Muscle layer of duodenum (tissue), 2 donors: Measurements from ENCODE around the gene LNPK.

Source experiments
- H3K27ac ChIP-seq: one replicate; pipeline ENCODE4 v1.7.0; 2013; ENCODE audit warnings: mild to moderate bottlenecking, low read length
- H3K27me3 ChIP-seq: one replicate; pipeline ENCODE4 v1.7.0; 2013; ENCODE audit warnings: low read depth, mild to moderate bottlenecking, control low read depth, low read length
- H3K36me3 ChIP-seq, 2 donors: one replicate each; pipeline ENCODE4 v1.7.0; 2013; ENCODE audit warnings: low read length in 2 of 2, control low read depth in 1 of 2, mild to moderate bottlenecking in 1 of 2; ENCODE audit not compliant: insufficient read depth in 2 of 2, control insufficient read depth in 1 of 2
- H3K4me1 ChIP-seq, 2 donors: one replicate each; pipeline ENCODE4 v1.7.0; 2013; ENCODE audit warnings: low read length in 2 of 2, mild to moderate bottlenecking in 2 of 2, control low read depth in 1 of 2, moderate library complexity in 1 of 2; ENCODE audit not compliant: insufficient read depth in 2 of 2, control insufficient read depth in 1 of 2
- H3K4me3 ChIP-seq, 2 donors: one replicate each; pipeline ENCODE4 v1.7.0; 2013; ENCODE audit warnings: low read length in 2 of 2, low read depth in 1 of 2, mild to moderate bottlenecking in 1 of 2
- H3K9me3 ChIP-seq, 2 donors: one replicate each; pipeline ENCODE4 v1.7.0; 2013; ENCODE audit warnings: low read length in 2 of 2, control low read depth in 1 of 2, mild to moderate bottlenecking in 1 of 2; ENCODE audit not compliant: control insufficient read depth in 1 of 2
- donor health status: healthy.

The LNPK gene

GRCh38 chr2:176001916-176002687, at the start of gene LNPK:
TSS of gene LNPK (minus strand) at chr2:176002267. CDS start at chr2:175995584, 6,683 bp downstream.
- no peaks in the 10 kb centered on the region for H3K9me3 ChIP-seq
- H3K27ac ChIP-seq = peak within 1 kb of the TSS; percentile 92
- H3K4me3 ChIP-seq = peak within 1 kb of the TSS; percentile 80 to 94
- no peaks in the 10 kb centered on the region for H3K36me3 ChIP-seq
- H3K27me3 ChIP-seq = no peaks in the 10 kb centered on the region
- H3K4me1 ChIP-seq = peaks cover 4 to 9% of the 10 kb centered on the region in 2 donors

DNA sequence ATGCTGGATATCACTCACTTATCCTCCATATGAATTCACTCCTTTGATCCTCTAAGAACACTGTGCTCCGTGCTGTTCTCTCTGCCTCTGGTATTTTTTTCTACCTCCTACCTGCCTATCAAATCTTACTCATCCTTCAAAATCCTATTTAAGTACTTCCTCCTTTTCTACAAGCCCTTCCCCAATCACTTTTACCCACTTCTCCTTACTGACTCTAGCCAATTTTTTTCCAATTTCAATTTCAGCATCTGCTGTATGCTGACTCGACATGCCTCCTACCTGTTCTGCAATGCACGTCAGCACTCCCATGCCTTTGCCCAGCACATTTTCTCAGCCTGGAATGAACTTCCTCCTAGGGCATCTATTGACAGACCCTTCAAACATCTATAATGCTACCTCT, 37.3 kb upstream of the LNPK start:
- Histone ChIP-seq H3K27ac (no peak overlapping the region), H3K36me3 (no peaks in the 10 kb centered on the region), H3K9me3 (peaks cover 0 to 4% of the 10 kb centered on the region in 2 donors), H3K4me3 (no peak overlapping the region), H3K27me3 (no peaks in the 10 kb centered on the region), H3K4me1 (no peaks in the 10 kb centered on the region)

DNA sequence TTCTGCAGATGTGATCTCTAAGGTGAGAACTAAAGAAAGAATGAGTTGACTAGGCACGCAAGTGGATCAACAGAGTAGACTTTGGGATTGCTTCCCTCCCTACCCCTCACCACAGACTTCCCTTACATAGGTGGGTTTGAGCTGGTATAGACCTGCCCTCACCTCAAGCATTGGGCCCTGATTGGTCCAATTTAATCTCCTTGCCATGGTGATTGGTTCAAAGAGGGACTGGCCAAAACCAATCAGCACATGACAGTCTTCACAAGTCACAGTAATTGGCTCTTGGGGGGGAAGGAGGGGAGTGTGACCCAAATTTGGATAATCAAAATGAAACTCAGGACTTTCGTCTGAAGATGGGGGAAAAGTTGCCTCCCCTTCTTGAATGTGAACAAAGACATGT, 36.6 kb upstream of the LNPK start:
- no peaks in the 10 kb centered on the region for H3K27me3 ChIP-seq
- no peak overlapping the region for H3K27ac ChIP-seq
- H3K4me1 ChIP-seq = no peaks in the 10 kb centered on the region
- H3K4me3 ChIP-seq = no peak overlapping the region
- H3K9me3 ChIP-seq = peaks cover 0 to 4% of the 10 kb centered on the region in 2 donors
- H3K36me3 ChIP-seq = no peaks in the 10 kb centered on the region

DNA sequence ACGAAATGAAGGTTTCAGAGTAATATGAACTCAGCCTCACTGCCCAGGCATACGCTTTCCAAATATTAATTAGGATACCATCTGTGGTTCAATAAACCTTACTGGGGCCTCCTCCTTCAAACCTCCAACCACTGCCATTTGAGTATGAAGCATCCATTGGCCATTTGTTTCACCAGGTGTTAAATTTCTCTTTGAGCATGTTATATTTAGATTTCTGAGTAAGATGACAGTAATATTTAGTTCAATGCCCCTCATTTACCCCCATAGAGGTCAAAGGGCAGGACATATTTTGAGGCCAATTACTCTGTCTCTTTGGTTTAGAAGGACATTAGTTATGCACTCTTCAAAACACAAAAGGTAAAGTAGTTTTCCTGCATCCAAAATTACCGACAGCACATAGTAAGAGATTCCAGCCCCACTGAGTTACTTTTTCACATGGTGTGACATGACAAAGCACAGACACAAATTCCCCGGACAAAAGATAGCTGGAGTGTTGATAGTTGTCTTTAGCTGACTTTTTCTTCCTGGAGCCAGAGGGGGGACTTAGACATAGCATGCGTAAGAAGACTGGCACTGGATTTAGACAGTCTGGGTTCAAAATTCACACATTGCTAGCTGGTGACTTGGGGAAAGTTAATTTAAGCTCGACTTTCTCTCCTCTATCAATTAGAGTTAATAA, 33.1 kb upstream of the LNPK start:
- Histone ChIP-seq H3K4me3 (no peak overlapping the region), H3K4me1 (no peaks in the 10 kb centered on the region)

DNA sequence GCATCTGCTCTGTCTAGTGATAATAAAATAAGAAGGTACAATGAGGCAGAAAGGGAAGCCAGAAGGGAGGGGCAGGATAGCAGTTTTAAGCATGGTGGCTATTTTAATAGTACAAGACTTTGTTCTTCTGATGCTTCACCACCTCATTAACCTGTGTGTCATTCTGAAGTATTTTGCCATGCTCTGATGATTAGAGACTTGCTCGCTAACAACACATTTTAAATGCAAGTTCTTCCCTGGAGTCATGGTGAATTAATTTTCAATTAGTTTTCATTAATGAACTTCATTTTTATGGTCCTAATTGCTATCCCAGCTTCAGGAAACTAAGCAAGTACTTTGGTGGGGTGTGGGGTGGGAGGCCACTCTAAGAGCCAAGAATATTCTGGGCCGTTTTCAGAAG, 25.7 kb upstream of the LNPK start:
- no peaks in the 10 kb centered on the region for H3K27me3 ChIP-seq
- no peaks in the 10 kb centered on the region for H3K4me1 ChIP-seq
- H3K27ac ChIP-seq = no peak overlapping the region
- H3K4me3 ChIP-seq = no peak overlapping the region
- H3K36me3 ChIP-seq = no peaks in the 10 kb centered on the region
- no peaks in the 10 kb centered on the region for H3K9me3 ChIP-seq

More for the DNA sequence above, 33.1 kb upstream of the LNPK start:
- Histone ChIP-seq H3K27me3 (no peaks in the 10 kb centered on the region), H3K27ac (no peak overlapping the region), H3K9me3 (no peaks in the 10 kb centered on the region), H3K36me3 (no peaks in the 10 kb centered on the region)

DNA sequence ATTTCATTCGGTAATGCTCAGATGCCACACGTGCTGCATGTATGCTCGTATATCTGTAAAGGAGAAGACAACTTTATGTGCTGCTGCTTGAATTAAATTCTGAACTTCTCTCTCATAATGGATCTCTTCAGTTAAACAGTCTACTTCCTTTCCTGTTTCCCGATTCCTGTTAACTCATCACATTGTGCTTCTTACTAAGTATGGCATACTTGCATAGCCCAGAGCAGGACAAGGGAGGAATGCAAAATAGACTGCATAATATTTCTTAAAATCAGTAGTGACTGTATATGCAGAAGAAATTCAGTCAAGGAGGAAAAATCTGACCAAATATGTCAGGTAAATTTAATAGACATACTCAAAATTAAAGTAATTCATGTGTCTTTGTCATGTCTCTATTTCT, 23.9 kb upstream of the LNPK start:
- no peak overlapping the region for H3K4me3 ChIP-seq
- H3K27me3 ChIP-seq = no peaks in the 10 kb centered on the region
- no peaks in the 10 kb centered on the region for H3K4me1 ChIP-seq
- H3K36me3 ChIP-seq = no peaks in the 10 kb centered on the region
- H3K27ac ChIP-seq = no peak overlapping the region
- H3K9me3 ChIP-seq = no peaks in the 10 kb centered on the region

DNA sequence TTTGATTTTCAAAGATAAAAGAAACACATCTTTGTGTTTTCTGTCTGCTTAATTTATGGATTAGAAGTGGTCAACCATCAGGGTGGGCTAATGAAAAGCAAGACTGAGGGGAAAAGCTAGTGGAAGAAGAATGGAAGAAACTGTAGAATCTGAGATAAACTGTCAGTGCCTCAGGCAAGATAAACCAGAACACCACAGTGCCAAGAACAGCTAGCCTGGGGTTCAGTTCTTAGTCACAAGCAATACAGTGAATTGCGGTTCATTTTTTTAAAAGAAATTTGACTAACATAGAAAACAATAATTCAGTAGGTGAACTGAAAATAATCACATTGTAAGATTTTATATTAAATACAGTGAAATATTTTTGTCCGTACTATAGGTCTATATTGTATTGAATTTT, 22.0 kb upstream of the LNPK start:
- Histone ChIP-seq H3K9me3 (no peaks in the 10 kb centered on the region), H3K27me3 (no peaks in the 10 kb centered on the region), H3K4me3 (no peak overlapping the region), H3K36me3 (no peaks in the 10 kb centered on the region), H3K27ac (no peak overlapping the region), H3K4me1 (no peaks in the 10 kb centered on the region)

DNA sequence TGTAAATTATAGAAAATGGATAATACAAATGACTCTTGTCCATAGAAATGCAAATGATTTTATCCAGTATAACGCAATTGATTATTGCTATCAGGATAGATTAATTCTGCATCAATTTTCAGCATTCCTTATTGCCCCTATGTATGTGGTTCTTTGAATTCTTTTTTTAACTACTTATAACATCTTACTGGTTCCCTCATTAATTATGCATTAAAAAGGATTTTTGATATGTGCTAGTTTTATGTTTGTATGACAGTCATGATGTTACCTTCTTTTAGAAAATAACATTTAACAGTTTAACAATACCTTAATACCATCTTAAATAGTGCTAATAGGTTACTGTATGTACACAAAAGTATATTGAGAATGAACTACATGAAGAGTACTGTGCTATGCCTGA, 20.0 kb upstream of the LNPK start:
- Histone ChIP-seq H3K27me3 (no peaks in the 10 kb centered on the region), H3K27ac (no peak overlapping the region), H3K4me3 (no peak overlapping the region), H3K36me3 (no peaks in the 10 kb centered on the region), H3K4me1 (no peaks in the 10 kb centered on the region), H3K9me3 (no peaks in the 10 kb centered on the region)

DNA sequence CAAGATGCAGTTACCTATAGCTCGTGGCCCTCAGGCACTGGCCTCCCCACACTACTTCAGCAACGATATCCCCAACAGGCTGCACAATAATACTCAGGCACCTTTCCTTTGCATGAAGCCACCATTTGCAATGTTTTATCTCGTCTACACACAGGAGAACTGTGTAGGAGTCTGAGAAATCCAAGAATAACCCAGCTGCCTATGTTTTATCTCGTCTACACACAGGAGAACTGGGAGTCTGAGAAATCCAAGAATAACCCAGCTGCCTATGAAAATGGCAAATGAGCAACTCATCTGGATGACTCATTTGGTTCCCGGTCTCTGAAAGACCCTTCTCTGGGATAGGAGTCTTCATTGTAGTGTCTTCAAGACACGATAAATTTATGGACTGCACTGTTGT, 18.3 kb upstream of the LNPK start:
- Histone ChIP-seq H3K4me1 (no peaks in the 10 kb centered on the region), H3K4me3 (no peak overlapping the region), H3K27me3 (no peaks in the 10 kb centered on the region), H3K27ac (no peak overlapping the region), H3K9me3 (no peaks in the 10 kb centered on the region), H3K36me3 (no peaks in the 10 kb centered on the region)

GRCh38 chr2:176018708-176019107, 16.6 kb upstream of the LNPK start:
- H3K27me3 ChIP-seq = no peaks in the 10 kb centered on the region
- no peak overlapping the region for H3K27ac ChIP-seq
- H3K9me3 ChIP-seq = no peaks in the 10 kb centered on the region
- no peak overlapping the region for H3K4me3 ChIP-seq
- no peaks in the 10 kb centered on the region for H3K36me3 ChIP-seq
- H3K4me1 ChIP-seq = no peaks in the 10 kb centered on the region

DNA sequence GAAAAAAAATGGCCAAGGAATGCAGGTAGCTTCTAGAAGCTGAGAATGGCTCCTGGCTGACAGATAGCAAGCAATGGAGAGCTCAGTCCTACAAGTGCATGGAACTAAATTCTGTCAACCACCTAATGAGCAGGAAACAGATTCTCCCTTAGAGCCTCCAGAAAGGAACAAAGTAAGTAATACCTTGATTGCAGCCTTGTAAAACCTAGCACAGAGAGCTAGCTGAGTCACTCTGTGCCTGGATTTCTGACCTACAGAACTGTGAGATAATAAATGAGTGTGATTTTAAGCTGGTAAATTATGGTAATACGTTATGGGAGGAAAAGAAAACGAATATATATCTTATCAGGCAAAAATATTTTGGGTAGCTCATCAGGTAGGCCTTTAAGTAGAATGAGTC, 7.4 kb upstream of the LNPK start:
- H3K36me3 ChIP-seq = no peaks in the 10 kb centered on the region
- H3K9me3 ChIP-seq = no peaks in the 10 kb centered on the region
- H3K4me3 ChIP-seq = no peak overlapping the region
- no peaks in the 10 kb centered on the region for H3K27me3 ChIP-seq
- no peak overlapping the region for H3K27ac ChIP-seq
- no peaks in the 10 kb centered on the region for H3K4me1 ChIP-seq
